ENCODE measurements around the gene NTM.

NTM gene

DNA sequence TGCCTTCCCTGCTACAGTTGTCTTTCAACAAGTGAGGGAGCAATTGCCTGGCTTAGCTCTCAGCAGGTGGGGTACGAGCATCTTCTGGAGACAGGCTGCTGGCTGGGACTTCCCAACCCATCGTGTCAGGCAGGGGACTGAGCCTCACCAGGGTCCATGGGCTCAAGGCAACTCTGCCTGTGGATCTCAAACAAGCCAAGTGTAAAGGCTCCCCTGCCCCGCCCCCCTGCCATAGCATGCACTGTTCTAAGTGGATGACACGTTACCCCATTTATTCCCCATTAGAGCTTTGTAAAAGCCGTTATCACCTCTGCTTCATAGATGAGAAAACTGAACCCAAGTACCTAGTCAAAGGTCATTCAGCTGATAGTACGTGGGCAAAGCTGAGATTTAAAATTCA lies 222.9 kb downstream of the NTM start:
- Histone ChIP-seq H3K4me1 (ENCODE audit: control insufficient read depth, insufficient read depth, low read length) (no peaks in the 10 kb centered on the region), H3K27me3 (ENCODE audit: control insufficient read depth, insufficient read depth, low read length) (peaks cover 14% of the 10 kb centered on the region), H3K4me2 (ENCODE audit: low read length) (no peak overlapping the region), H3K36me3 (ENCODE audit: insufficient read depth, low read length) (no peaks in the 10 kb centered on the region), H3K4me3 (ENCODE audit: low read length) (no peak overlapping the region), H3K9ac (ENCODE audit: low read depth, low read length) (no peak overlapping the region), H3K9me3 (replicated peaks; ENCODE audit: low read length) (no peaks in the 10 kb centered on the region)

DNA sequence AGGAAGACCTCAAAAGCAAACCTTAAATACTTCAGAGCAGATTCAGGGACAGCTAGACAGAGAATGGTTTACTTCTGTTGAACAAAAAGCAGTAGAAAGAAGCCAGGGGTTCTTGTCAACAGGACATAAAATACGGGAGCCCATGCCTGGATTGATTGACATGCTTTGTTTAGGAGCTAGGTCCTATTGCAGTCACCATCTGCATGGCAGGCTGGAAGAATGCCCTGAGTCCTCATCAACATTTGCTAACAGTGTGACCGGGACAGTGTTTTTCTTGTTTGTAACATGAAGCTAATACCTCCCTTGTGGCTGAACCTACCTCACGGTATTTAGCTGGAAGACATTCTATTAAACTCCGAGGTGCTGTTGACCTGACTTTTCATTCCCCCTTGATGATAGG lies 225.4 kb downstream of the NTM start:
- Histone ChIP-seq H3K36me3 (ENCODE audit: insufficient read depth, low read length) (no peaks in the 10 kb centered on the region), H3K4me2 (ENCODE audit: low read length) (no peak overlapping the region), H3K27me3 (ENCODE audit: control insufficient read depth, insufficient read depth, low read length) (peaks cover 19% of the 10 kb centered on the region), H3K4me1 (ENCODE audit: control insufficient read depth, insufficient read depth, low read length) (no peaks in the 10 kb centered on the region), H3K9me3 (replicated peaks; ENCODE audit: low read length) (no peaks in the 10 kb centered on the region), H3K9ac (ENCODE audit: low read depth, low read length) (no peak overlapping the region), H3K4me3 (ENCODE audit: low read length) (no peak overlapping the region)

DNA sequence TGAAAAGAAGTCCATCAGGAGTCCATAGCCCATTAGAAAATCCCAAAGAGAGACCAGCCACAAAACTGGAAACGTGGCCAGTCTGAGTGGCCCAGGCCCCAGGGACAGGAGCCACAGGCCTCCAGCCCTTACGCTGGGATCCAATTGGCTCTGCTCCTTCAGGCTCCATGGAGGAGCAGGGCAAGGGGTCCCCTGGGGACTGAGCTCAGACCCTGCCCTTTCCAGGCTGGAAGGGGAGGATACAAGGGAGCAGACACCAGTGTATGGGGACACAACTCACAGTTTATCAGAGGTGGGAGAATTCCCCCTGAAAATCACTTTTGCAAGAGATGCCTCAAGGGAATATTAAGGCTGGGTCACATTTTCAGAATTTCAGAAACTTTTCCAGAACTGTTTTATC lies 227.5 kb downstream of the NTM start:
- Histone ChIP-seq H3K4me3 (ENCODE audit: low read length) (no peak overlapping the region), H3K9ac (ENCODE audit: low read depth, low read length) (no peak overlapping the region), H3K4me2 (ENCODE audit: low read length) (no peak overlapping the region), H3K36me3 (ENCODE audit: insufficient read depth, low read length) (no peaks in the 10 kb centered on the region), H3K9me3 (replicated peaks; ENCODE audit: low read length) (no peaks in the 10 kb centered on the region), H3K4me1 (ENCODE audit: control insufficient read depth, insufficient read depth, low read length) (no peaks in the 10 kb centered on the region), H3K27me3 (ENCODE audit: control insufficient read depth, insufficient read depth, low read length) (peaks cover 19% of the 10 kb centered on the region)

DNA sequence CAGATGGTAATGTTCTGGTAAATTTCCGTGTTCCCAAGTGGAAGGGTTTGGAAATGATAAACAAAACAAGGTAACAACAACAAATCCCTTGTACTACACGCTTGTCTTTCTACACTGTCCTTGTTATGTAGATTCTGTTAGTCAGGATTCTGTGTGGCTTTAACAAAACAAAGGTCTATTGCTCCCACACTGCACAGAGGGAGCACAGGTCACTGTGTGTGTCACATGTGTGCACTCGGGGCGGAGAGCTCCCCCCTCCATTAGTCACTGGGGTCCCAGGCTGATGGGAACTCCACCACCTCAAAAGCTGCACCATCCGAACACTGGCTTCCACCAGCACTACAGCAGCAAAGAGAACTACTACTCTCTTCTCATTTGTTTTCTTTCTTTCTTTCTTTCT lies 227.9 kb downstream of the NTM start:
- Histone ChIP-seq H3K36me3 (ENCODE audit: insufficient read depth, low read length) (no peaks in the 10 kb centered on the region), H3K9me3 (replicated peaks; ENCODE audit: low read length) (no peaks in the 10 kb centered on the region), H3K4me3 (ENCODE audit: low read length) (no peak overlapping the region), H3K4me2 (ENCODE audit: low read length) (no peak overlapping the region), H3K4me1 (ENCODE audit: control insufficient read depth, insufficient read depth, low read length) (no peaks in the 10 kb centered on the region), H3K27me3 (ENCODE audit: control insufficient read depth, insufficient read depth, low read length) (peaks cover 19% of the 10 kb centered on the region), H3K9ac (ENCODE audit: low read depth, low read length) (no peak overlapping the region)

DNA sequence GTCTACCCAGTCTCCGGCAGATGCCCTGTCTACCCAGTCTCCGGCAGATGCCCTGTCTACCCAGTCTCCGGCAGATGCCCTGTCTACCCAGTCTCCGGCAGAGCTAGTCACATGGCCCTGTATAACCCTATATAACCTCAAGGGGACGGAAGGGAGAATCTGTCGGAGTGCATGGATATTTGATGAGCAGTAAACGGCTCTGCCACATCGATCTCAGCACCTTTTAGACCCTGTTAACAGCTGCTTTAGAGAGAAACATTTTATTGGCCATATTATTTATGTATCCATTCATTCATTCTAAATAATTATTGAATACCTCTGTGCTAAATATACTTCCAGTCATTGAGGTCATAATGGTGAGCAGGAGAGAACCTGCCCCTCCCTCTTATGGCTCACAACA lies 228.9 kb downstream of the NTM start:
- Histone ChIP-seq H3K36me3 (ENCODE audit: insufficient read depth, low read length) (no peaks in the 10 kb centered on the region), H3K27me3 (ENCODE audit: control insufficient read depth, insufficient read depth, low read length) (peaks cover 19% of the 10 kb centered on the region), H3K4me3 (ENCODE audit: low read length) (no peak overlapping the region), H3K9me3 (replicated peaks; ENCODE audit: low read length) (no peaks in the 10 kb centered on the region), H3K4me1 (ENCODE audit: control insufficient read depth, insufficient read depth, low read length) (no peaks in the 10 kb centered on the region), H3K9ac (ENCODE audit: low read depth, low read length) (no peak overlapping the region), H3K4me2 (ENCODE audit: low read length) (no peak overlapping the region)

DNA sequence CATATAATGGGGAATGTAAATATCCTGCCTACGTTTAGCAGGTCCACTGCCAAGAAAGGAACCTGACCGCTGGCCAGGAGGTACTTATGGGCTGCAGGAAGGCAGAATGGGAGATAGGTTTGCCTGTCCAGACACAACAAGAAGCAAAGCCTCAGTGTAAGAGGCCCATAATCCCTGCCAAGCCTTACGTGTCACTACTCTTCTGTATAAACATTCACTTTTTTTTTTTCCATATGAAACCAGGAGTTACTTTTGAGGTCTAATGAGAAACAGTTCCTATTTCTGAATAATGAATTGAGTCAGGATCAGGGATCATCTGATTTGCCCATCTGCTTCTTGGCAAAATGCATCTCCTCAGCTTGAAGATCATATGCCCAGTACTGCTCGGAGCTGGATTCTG lies 230.2 kb downstream of the NTM start:
- Histone ChIP-seq H3K9me3 (replicated peaks; ENCODE audit: low read length) (no peaks in the 10 kb centered on the region), H3K36me3 (ENCODE audit: insufficient read depth, low read length) (no peaks in the 10 kb centered on the region), H3K27me3 (ENCODE audit: control insufficient read depth, insufficient read depth, low read length) (peaks cover 19% of the 10 kb centered on the region), H3K4me1 (ENCODE audit: control insufficient read depth, insufficient read depth, low read length) (no peaks in the 10 kb centered on the region), H3K9ac (ENCODE audit: low read depth, low read length) (no peak overlapping the region), H3K4me3 (ENCODE audit: low read length) (no peak overlapping the region), H3K4me2 (ENCODE audit: low read length) (no peak overlapping the region)

DNA sequence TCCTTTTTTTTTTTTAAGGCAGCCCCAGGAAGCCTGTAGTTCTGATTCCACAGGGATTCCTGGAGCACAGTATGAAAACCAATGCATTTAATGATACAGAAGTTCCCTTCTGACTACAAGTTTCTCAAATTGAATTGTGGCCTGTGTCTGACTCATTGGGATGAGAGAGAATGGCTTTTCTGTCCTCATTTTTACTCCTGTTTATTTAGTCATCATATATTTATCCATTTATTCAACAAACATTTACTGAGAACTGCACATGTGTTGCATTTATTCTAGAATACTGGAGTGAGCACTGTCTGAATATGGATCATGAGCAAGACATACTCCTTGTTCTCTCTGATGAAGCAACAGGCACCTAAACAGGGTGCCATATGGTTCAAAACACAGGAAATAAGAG lies 231.2 kb downstream of the NTM start:
- Histone ChIP-seq H3K36me3 (ENCODE audit: insufficient read depth, low read length) (no peaks in the 10 kb centered on the region), H3K4me2 (ENCODE audit: low read length) (no peak overlapping the region), H3K9me3 (replicated peaks; ENCODE audit: low read length) (no peaks in the 10 kb centered on the region), H3K4me3 (ENCODE audit: low read length) (no peak overlapping the region), H3K27me3 (ENCODE audit: control insufficient read depth, insufficient read depth, low read length) (peaks cover 11% of the 10 kb centered on the region), H3K4me1 (ENCODE audit: control insufficient read depth, insufficient read depth, low read length) (no peaks in the 10 kb centered on the region), H3K9ac (ENCODE audit: low read depth, low read length) (no peak overlapping the region)

DNA sequence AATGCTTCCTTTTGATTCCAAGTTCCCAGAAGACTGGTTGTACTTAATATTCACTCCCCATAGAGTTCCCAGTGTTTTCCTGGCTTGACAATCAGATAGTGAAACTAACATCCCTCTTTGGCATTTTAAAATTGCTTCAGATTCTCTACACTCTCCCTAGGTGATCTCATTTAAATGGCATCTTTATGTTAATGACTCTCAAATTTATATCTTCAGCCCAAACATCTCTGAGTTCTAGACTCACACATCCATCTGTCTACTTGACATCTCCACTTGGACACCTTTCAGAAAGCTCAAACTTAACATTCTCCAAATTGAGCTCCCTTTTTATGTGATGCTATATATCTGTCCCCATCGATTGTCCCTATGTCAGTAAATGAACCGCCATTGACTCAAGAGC lies 232.0 kb downstream of the NTM start:
- no peaks in the 10 kb centered on the region for H3K9me3 ChIP-seq (replicated peaks; ENCODE audit: low read length)
- H3K4me1 ChIP-seq (ENCODE audit: control insufficient read depth, insufficient read depth, low read length) = no peaks in the 10 kb centered on the region
- no peak overlapping the region for H3K9ac ChIP-seq (ENCODE audit: low read depth, low read length)
- H3K4me2 ChIP-seq (ENCODE audit: low read length) = no peak overlapping the region
- peaks cover 5% of the 10 kb centered on the region for H3K27me3 ChIP-seq (ENCODE audit: control insufficient read depth, insufficient read depth, low read length)
- H3K36me3 ChIP-seq (ENCODE audit: insufficient read depth, low read length) = no peaks in the 10 kb centered on the region
- H3K4me3 ChIP-seq (ENCODE audit: low read length) = no peak overlapping the region

DNA sequence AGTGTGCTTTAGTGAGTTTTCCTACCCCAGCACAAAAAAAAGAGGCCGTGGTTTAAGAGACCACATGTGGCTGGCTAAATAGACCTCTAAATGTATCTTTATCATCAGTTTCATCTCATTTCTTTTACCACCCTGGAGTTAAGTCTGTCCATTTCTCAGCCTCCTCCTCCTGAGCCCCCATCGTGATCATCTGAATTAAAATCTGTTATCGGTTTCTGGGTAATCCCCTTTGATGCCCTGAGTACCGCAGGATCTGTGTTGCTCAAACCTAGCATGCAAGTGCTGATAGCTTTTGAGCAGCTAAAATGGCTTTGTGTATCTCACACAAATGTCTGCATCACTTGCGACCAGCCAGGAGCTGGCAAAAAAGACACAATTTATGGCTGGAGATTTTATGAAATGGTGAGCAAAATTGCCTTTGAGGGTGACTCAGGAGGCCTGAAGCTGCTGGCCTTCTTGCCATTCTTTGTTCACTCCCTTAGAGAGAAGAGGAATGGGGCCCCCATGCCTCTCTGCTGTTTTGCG lies 236.5 kb downstream of the NTM start:
- Histone ChIP-seq H3K9me3 (replicated peaks; ENCODE audit: low read length) (no peaks in the 10 kb centered on the region), H3K4me1 (ENCODE audit: control insufficient read depth, insufficient read depth, low read length) (peaks cover 11% of the 10 kb centered on the region), H3K27me3 (ENCODE audit: control insufficient read depth, insufficient read depth, low read length) (peaks cover 12% of the 10 kb centered on the region), H3K4me2 (ENCODE audit: low read length) (no peak overlapping the region), H3K9ac (ENCODE audit: low read depth, low read length) (no peak overlapping the region), H3K4me3 (ENCODE audit: low read length) (no peak overlapping the region), H3K36me3 (ENCODE audit: insufficient read depth, low read length) (no peaks in the 10 kb centered on the region)

DNA sequence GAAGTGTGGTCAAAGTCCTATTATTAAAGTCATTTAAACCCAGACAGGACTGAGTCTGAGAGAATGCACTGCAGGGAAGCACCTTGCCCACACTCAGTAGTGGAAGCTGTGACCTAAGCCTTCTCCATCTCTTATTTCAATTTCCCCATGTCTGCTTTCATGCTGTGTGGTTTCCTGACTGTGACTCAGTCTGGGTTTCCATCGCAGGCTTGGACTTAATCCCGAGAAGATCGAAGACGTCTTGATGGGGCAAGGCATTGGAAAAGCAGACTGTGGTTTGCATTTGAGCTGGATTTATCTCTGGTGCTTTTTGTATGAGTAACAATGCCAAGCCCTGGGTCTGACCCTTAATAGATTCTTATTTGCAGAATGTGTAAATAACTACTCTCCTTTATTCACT lies 238.9 kb downstream of the NTM start:
- H3K9ac ChIP-seq (ENCODE audit: low read depth, low read length) = no peak overlapping the region

DNA sequence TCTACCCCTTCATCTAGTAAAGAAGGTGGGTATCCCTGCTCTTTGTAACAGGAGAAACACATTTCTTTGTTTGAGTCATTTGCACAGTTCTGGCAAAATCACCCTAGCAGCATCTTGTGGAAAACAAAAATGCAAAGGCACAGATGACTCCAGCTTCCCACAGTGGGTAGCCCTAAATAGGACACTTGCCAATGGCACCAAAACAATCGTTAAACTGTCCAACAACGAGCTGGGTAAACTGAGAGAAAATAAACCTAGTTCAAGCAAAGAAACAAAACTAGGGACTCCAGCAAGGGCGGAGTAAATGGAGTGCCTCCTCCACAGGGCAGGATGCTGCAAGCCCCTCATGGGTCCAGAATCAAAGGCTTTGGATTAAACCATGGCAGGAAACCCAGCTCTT lies 239.5 kb downstream of the NTM start:
- no peak overlapping the region for H3K9ac ChIP-seq (ENCODE audit: low read depth, low read length)
- H3K4me2 ChIP-seq (ENCODE audit: low read length) = no peak overlapping the region
- H3K27me3 ChIP-seq (ENCODE audit: control insufficient read depth, insufficient read depth, low read length) = peaks cover 24% of the 10 kb centered on the region
- no peaks in the 10 kb centered on the region for H3K9me3 ChIP-seq (replicated peaks; ENCODE audit: low read length)
- H3K4me3 ChIP-seq (ENCODE audit: low read length) = no peak overlapping the region
- no peaks in the 10 kb centered on the region for H3K36me3 ChIP-seq (ENCODE audit: insufficient read depth, low read length)
- peaks cover 17% of the 10 kb centered on the region for H3K4me1 ChIP-seq (ENCODE audit: control insufficient read depth, insufficient read depth, low read length)

More for the DNA sequence above, 238.9 kb downstream of the NTM start:
- H3K4me1 ChIP-seq (ENCODE audit: control insufficient read depth, insufficient read depth, low read length) = peaks cover 17% of the 10 kb centered on the region
- H3K4me3 ChIP-seq (ENCODE audit: low read length) = no peak overlapping the region
- H3K36me3 ChIP-seq (ENCODE audit: insufficient read depth, low read length) = no peaks in the 10 kb centered on the region
- H3K4me2 ChIP-seq (ENCODE audit: low read length) = no peak overlapping the region
- H3K9me3 ChIP-seq (replicated peaks; ENCODE audit: low read length) = no peaks in the 10 kb centered on the region
- H3K27me3 ChIP-seq (ENCODE audit: control insufficient read depth, insufficient read depth, low read length) = peaks cover 24% of the 10 kb centered on the region

DNA sequence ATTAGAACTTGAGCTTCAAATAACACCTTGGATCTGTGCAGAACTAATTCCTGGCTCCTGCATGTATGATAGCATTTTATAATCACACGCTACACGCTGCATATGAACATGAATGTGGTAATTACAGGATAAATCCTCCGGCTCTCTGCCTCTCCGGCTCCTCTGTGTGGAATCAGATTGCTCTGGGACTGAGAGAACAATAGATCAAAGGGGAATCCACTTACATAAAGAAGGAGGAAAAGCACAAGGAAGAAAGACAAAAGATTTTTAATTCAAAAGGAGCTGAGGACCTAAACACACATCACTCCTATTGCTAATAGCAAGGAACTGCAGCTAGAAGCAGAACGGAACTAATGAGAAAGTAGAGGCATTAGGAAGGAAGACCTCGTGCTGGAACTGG lies 240.9 kb downstream of the NTM start:
- Histone ChIP-seq H3K4me3 (ENCODE audit: low read length) (no peak overlapping the region), H3K9me3 (replicated peaks; ENCODE audit: low read length) (no peaks in the 10 kb centered on the region), H3K36me3 (ENCODE audit: insufficient read depth, low read length) (no peaks in the 10 kb centered on the region), H3K27me3 (ENCODE audit: control insufficient read depth, insufficient read depth, low read length) (peaks cover 29% of the 10 kb centered on the region), H3K4me2 (ENCODE audit: low read length) (no peak overlapping the region), H3K9ac (ENCODE audit: low read depth, low read length) (no peak overlapping the region), H3K4me1 (ENCODE audit: control insufficient read depth, insufficient read depth, low read length) (peaks cover 17% of the 10 kb centered on the region)
